Hematopoietic multipotent progenitor cell treated with erythropoietin and hydrocortisone succinate and interleukin-3 and kit ligand, for 17 days (in vitro differentiated cells): Measurements from ENCODE around the gene NXPE1.

Experiments used
- DNase-seq: peaks from one replicate; pipeline ENCODE4 v3.0.0-alpha.2; 2015; ENCODE audit warnings: low spot score

NXPE1 gene

GRCh38 chr11:114562166-114562916 lies 2.7 kb upstream of the NXPE1 start:
- no peak for DNase-seq

DNA sequence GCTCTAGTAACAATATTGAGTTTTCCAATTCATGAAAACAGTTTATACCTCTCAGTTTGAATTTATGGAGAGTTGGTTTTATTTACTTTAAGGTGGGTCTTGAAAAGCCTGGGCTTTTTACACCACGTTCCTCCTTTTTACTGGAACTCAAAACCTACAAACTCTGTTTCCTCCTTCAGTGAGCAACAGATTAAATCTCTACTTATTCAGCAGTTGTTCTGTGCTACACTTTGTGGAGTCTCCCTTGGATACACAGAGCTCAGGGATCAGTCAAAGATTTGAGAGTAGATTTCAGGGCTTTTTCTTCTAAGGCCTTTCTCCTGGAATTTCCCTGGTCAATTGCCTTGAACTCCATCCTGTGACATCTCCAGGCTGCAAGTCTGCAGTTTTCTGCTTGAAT lies 3.5 kb downstream of the NXPE1 start:
- DNase-seq, result no peak

- DNase-seq, result no peak
These were observed 6.0 kb downstream of the NXPE1 start for GRCh38 chr11:114553642-114554041.

GRCh38 chr11:114551060-114551459 lies 8.6 kb downstream of the NXPE1 start:
- DNase-seq, result no peak

GRCh38 chr11:114525682-114526081 lies 34.0 kb downstream of the NXPE1 start:
- DNase-seq, result no peak

DNA sequence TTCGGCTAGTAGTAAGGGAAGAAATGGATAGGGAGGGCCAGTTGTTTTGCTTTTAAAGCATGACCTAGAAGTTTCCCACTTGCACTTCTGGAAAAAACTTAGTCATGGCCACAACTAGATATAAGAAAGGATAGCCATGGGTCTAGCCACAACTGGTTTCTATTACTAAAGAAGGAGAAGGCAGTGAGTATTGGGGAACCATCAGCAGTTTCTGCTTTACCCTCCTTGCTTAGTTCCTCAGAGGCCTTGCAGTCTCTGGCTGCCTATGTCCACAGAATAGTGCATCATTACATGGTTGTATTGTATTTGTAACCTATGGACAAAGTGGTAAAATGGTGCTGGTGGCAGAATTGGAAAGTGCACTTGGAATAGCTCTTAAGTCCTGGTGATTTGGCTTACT lies 35.6 kb downstream of the NXPE1 start:
- DNase-seq, result no peak

DNA sequence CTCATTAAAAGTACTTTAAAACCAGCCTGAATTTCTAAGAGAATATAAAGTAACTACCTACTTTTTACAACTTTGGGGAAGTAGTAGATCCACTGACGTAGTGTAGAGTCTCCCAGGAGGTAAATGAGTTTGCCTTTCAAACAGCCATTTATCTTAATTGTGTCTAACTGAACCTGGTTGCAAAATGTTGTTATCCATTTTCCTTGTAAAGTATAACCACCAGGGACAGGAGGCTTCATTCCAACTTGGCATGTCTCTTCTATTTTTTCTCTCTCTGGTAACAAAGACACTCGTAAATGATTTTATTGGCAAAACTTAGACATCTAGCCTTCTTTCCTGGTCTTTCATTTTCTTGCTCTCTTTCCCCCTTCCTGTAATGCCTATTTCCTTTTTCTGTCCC lies 36.9 kb downstream of the NXPE1 start:
- DNase-seq, result no peak

DNA sequence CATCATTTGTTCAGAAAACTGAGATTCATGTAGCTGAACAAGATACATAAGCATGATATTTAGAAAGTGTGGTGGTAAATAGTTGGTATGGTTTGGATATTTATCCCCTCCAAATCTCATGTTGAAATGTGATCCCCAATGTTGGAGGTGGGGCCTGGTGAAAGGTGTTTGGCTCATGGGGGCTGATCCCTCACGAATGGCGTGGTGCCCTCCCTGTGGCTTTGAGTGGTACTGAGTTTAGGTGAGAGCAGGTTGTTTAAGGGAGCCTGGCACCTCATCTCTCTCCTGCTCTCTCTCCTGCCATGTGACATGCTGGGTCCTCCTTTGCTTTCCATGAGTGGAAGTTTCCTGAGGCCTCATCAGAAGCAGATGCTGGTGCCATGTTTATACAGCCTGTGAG lies 48.1 kb downstream of the NXPE1 start:
- DNase-seq, result no peak

GRCh38 chr11:114511079-114511478 lies 48.6 kb downstream of the NXPE1 start:
- no peak for DNase-seq

DNA sequence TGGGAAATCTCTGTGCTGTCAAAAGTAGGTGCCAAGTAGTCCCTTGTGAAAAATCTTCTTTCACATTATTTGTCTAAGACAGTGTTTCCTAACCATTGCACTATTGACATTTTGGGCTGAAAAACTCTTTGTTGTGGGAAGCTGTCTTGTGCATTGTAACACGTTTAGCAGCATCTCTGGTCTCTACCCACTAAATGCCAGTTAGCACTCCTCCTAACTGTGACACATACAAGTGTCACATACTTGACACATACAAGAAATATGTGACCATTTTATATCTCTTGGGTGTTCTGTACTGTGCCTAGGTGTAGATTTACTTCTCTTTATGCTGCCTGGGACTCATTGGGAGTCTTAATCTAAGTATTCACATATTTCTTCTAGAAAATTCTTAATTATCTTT lies 57.8 kb downstream of the NXPE1 start:
- DNase-seq, result no peak

DNA sequence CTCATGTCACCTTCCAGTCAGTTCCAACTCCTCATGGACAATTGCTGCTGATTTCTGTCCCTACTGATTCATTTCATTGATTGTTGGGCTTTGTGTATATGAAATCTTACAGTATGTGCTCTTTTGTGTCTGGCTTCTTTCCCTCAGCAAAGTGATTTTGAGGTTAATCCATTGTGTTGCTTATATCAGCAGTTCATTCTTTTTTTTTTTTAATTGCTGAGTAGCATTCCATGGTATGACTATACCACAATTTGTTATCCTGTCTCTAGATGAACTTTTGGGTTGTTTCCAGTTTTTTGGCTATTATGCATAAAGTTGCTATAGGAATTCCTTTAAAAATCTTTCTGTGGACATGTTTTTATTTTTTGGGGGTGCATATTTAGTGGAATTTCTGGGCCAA lies 59.9 kb downstream of the NXPE1 start:
- DNase-seq, result no peak

- DNase-seq, result peak; percentile 20
These were observed 62.8 kb downstream of the NXPE1 start for GRCh38 chr11:114496915-114497314.

DNA sequence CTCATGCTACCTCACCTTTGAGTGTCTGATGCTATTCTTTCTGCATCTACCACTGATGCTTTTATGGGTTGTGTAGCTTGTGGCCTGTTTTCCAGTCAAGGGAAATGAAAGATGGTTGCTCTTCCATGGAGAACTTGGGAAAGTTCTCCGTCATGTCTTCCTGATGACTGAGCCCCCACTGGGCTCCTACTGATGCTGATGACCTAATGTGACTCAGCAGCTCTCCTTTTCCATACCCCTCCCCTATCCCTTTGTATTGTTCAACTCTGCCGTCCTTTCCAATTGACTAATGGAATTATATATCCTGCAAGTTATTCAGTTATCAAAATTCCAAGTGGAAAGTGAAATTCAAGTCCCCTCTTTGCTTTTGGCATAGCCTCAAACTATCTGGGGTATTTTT lies 75.8 kb downstream of the NXPE1 start:
- DNase-seq, result no peak

GRCh38 chr11:114482114-114482513 lies 77.6 kb downstream of the NXPE1 start:
- no peak for DNase-seq

DNA sequence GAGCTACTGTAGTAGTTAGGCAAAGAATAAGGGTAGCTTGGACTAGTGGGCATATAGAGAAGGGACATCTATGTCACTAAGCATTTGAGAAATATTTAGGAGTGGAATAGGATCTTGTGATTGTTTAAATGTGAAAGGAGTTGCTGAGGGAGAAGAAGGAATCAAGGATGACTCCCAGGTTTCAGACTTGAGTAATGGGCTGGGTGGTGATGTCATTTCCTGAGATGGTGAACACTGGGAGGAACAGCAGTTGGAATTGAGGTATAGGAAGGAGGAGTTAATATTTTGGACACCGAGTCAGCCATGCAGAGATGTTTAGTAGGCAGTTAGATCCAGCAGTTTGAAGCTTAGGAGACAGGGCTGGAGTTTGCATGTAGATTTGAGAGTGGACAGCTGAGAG lies 80.3 kb downstream of the NXPE1 start:
- no peak for DNase-seq

GRCh38 chr11:114478768-114479167 lies 80.9 kb downstream of the NXPE1 start:
- peak; percentile 54 for DNase-seq

DNA sequence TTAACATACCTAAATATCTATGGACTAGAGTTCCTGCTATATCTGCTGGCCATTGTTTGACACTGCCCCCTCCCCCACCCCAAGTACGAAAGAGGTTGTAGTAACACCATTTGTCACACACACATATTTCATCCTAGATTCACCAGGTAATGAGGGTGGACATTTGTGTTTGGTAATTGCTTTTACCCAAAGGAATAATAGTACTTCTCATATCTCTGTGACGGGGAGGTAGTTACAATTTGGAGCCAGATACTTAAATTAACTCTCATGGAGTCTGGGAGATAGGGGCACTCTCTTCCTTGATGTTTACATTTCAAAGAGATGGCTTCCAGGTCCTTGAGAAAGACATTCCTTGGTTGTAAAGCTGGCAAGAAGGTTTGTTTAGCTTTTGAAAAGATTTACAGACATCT lies 81.7 kb downstream of the NXPE1 start:
- DNase-seq, result no peak

DNA sequence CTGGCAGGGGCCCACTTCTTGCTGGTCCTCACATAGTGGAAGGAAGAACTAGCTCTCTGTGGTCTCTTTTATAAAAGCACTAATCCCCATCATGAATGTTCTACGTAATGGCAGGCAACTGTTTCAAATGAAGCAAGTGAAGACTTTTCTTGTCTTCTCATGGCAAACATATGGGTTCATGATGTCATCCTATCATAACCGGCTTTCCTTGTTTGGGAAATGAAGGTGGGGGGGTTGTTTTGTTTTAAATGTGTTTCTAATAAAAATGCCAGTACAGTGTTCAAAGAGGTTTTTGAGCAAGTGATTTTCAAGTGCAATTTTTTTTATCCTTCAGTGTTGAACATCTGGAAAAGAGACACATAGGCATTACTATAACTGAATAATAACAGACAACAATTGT lies 87.0 kb downstream of the NXPE1 start:
- DNase-seq, result no peak
